CD4-positive, alpha-beta memory T cell (primary cell): ENCODE data around the gene CIDEB. TPM values are rescaled to one million over a fixed set of nuclear protein-coding genes. Genes with fewer than 3 reads are reported as not detected.

ENCODE experiments used
- CTCF ChIA-PET: fragments of 350-600 bp; sonication (Branson Sonifier 250); formaldehyde crosslinking; loops from one replicate; lab custom pipeline; 2021; ENCODE audit warnings: inconsistent platforms; ENCODE audit not compliant: partially characterized antibody; lab: Charles Lee
- POLR2A ChIA-PET: fragments of 350-600 bp; sonication (Branson Sonifier 250); formaldehyde crosslinking; loops from one replicate; lab custom pipeline; 2021; ENCODE audit not compliant: partially characterized antibody; lab: Charles Lee
- DNase-seq, 5 donors: peaks; one replicate each; pipeline versions ENCODE4 v3.0.0 to v3.0.0-alpha.2; 2020 to 2022; ENCODE audit warnings: mixed read lengths in 1 of 5
- H3K27ac ChIP-seq: one replicate; pipeline ENCODE4 v1.7.0; 2013; ENCODE audit warnings: low read depth, low read length
- H3K27me3 ChIP-seq: 2 replicates; pipeline ENCODE4 v1.7.0; 2013; ENCODE audit warnings: mild to moderate bottlenecking, low read length, moderate library complexity; ENCODE audit not compliant: insufficient read depth
- H3K36me3 ChIP-seq: 2 replicates; pipeline ENCODE4 v1.7.0; 2013; ENCODE audit warnings: mild to moderate bottlenecking, low read length, moderate library complexity; ENCODE audit not compliant: insufficient read depth
- H3K4me1 ChIP-seq: 2 replicates; pipeline ENCODE4 v1.7.0; 2013; ENCODE audit warnings: mild to moderate bottlenecking, low read length, moderate library complexity; ENCODE audit not compliant: insufficient read depth
- H3K4me3 ChIP-seq, 2 donors: one replicate each; pipeline ENCODE4 v1.7.0; 2013; ENCODE audit warnings: low read length in 2 of 2, mild to moderate bottlenecking in 1 of 2
- H3K9me3 ChIP-seq, 2 donors: one replicate each; pipeline ENCODE4 v1.7.0; 2013; ENCODE audit warnings: low read length in 2 of 2, control low read depth in 1 of 2; ENCODE audit not compliant: control insufficient read depth in 1 of 2
- H3K27ac Mint-ChIP-seq, 7 donors: one replicate each; pipeline ENCODE4 v1.8.0; 2020 to 2021; ENCODE audit warnings: mixed read lengths in 7 of 7, mild to moderate bottlenecking in 6 of 7, inconsistent platforms in 3 of 7, moderate library complexity in 3 of 7
- H3K27me3 Mint-ChIP-seq, 2 donors: one replicate each; pipeline ENCODE4 v1.8.0; 2020 to 2021; ENCODE audit warnings: mixed read lengths in 2 of 2
- H3K36me3 Mint-ChIP-seq, 2 donors: one replicate each; pipeline ENCODE4 v1.8.0; 2020 to 2021; ENCODE audit warnings: mixed read lengths in 2 of 2, inconsistent platforms in 1 of 2, mild to moderate bottlenecking in 1 of 2
- H3K4me1 Mint-ChIP-seq, 4 donors: one replicate each; pipeline ENCODE4 v1.8.0; 2020 to 2021; ENCODE audit warnings: mixed read lengths in 4 of 4, mild to moderate bottlenecking in 1 of 4
- H3K4me3 Mint-ChIP-seq, 8 donors: one replicate each; pipeline ENCODE4 v1.8.0; 2020 to 2021; ENCODE audit warnings: mixed read lengths in 8 of 8, mild to moderate bottlenecking in 7 of 8, moderate library complexity in 6 of 8, inconsistent platforms in 3 of 8
- H3K9me3 Mint-ChIP-seq, 8 donors: one replicate each; pipeline ENCODE4 v1.8.0; 2020 to 2021; ENCODE audit warnings: mixed read lengths in 8 of 8, mild to moderate bottlenecking in 5 of 8, inconsistent platforms in 3 of 8, moderate library complexity in 1 of 8
- intact Hi-C: fragments of 100-400 bp; cut with micrococcal nuclease; formaldehyde crosslinking; loops from one replicate; pipeline ENCODE4 v1.15.1; 2023
- polyA plus RNA-seq, 2 donors: library from polyadenylated mRNA; unstranded; fragments of 300-500 nt; fragmentation: Illumina TruSeq; gene quantifications; one replicate each; pipeline ENCODE4 v1.2.3, GENCODE V29; 2021
- total RNA-seq, 2 experiments: library from RNA; stranded (reverse); gene quantifications; one replicate each; pipeline ENCODE4 v1.2.3, GENCODE V29; 2021

CIDEB gene
- total and polyA plus RNA-seq, 4 experiments from 2014 or later = 17.2 to 26.0 (median 23.3) TPM

DNA sequence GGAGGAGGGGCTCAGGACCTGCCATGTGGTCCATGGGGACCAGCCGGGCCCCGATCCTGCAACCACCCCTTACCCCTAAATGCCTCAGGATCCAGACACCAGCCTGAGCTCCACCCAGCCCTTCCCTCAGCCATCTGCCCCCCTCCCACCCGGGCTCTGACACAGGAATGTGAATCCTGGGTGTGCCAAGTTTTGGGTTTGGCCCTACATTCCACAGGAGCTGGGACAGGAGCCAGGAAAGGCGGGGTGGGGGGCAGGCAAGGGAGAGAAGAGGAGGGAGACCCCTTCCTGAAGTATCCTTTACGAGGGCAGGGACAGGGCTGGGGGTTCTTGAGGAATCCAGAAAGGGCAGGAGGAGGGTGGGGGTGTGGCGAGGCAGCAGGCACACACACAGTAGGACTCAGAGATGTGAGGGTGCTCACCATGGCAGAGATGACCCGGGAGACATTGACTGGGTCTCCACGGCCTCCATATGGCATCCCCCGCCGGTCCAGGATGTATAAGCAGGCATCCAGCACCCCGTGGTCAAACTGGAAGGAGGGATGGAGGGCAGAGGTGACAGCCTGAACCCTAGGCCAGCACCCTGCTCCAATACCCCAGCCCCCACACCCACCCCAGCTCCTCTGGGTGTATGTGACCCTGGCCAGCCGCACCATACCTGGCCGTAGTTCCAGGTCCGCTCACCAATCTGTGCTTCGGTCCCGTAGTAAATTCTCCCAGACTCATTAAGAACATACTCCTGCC, 48.3 kb downstream of the CIDEB start:
- Histone ChIP-seq H3K27ac (no peak overlapping the region), H3K36me3 (peaks cover 9% of the 10 kb centered on the region), H3K9me3 (no peaks in the 10 kb centered on the region), H3K27me3 (no peaks in the 10 kb centered on the region), H3K4me3 (no peak overlapping the region), H3K4me1 (no peaks in the 10 kb centered on the region)
- no peak for DNase-seq
- intact Hi-C loops = no loop called here
- Mint-ChIP-seq H3K4me3 (no peak overlapping the region), H3K4me1 (no peaks in the 10 kb centered on the region), H3K9me3 (no peaks in the 10 kb centered on the region), H3K36me3 (peaks cover 6 to 33% of the 10 kb centered on the region in 2 donors), H3K27ac (peak overlapping the region in 1 of 7 donors; percentile 52), H3K27me3 (no peaks in the 10 kb centered on the region)
- CTCF ChIA-PET = interaction anchor here (2.4 to 25.6 kb wide), 2 partner anchors 17 to 46 kb away, joined by 10 to 556 read pairs; partner anchors contain the start of genes CIDEB, DHRS1, LTB4R and LTB4R2
- POLR2A ChIA-PET = no interaction called here

DNA sequence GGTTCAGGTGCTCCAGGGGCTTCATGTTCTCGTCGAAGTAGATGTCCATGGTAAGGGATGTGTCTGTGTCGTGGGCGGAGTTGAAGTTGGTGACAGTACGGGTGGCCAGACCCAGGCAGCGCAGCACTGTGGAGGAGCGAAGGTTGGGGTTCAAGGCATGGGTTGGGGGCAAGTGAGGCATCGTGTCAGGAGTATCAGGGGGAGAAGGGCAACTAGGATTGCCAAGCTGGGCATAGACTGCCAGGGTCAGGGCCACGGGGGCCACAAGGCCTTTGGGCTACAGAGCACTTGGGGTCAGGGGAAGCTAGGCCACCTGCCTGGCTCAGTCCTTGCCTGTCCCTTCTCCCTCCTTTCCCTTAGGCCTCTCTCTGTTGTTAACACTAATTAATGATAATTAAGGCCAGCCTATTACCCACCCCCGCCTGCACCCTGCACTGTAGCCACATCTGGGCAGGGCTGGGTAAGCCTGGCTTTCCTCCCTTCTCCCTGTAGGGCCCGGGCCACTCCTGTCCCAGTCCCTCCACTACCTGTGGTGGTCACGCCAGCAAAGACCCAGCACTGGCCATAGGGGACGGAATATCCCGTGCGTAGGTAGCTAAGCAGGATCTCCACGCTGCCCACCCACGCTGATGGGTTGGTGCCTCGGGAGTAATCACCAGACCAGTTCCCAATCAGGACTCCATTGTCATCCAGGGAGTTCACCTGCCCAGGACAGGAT, 49.1 kb downstream of the CIDEB start:
- H3K27ac ChIP-seq = no peak overlapping the region
- Mint-ChIP-seq H3K4me3 (no peak overlapping the region), H3K27me3 (no peaks in the 10 kb centered on the region), H3K4me1 (no peaks in the 10 kb centered on the region), H3K27ac (no peak overlapping the region), H3K9me3 (no peaks in the 10 kb centered on the region), H3K36me3 (peaks cover 13 to 35% of the 10 kb centered on the region in 2 donors)
- H3K36me3 ChIP-seq = peaks cover 12% of the 10 kb centered on the region
- no peaks in the 10 kb centered on the region for H3K9me3 ChIP-seq
- DNase-seq = no peak
- no peaks in the 10 kb centered on the region for H3K4me1 ChIP-seq
- no peak overlapping the region for H3K4me3 ChIP-seq
- intact Hi-C loops = no loop called here
- ChIA-PET POLR2A (interaction anchor here (0.9 kb wide), 1 partner anchor 16 kb away, joined by 4 read pairs; the partner anchor contains the start of gene TINF2), CTCF (interaction anchor here (2.2 to 25.6 kb wide), 3 partner anchors 16 to 74 kb away, joined by 9 to 556 read pairs (median 10); partner anchors contain the start of genes CIDEB, DHRS1, LTB4R and LTB4R2)
- H3K27me3 ChIP-seq = no peaks in the 10 kb centered on the region

DNA sequence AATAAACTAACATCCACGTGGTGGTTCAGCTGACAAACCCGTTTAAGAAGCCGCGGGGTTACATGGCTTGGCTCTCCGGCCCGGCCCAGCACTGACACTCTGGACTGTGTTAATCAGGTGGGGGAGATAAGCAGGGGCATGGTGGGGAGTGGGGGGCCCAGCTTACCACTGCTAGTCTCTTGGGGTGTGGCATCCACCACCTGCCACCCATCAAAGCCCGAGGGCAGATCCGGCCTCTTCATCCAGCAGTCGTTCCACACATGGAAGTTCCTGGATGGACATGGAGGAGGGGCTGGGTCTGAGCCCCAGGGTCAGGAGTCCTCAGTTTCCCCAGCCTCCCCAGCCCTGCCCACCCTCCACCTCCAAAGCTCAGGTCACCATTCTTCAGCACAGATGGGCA, 49.7 kb downstream of the CIDEB start:
- no peak overlapping the region for H3K4me3 Mint-ChIP-seq
- H3K27ac Mint-ChIP-seq = no peak overlapping the region
- peaks cover 14 to 35% of the 10 kb centered on the region in 2 donors for H3K36me3 Mint-ChIP-seq
- Histone ChIP-seq H3K27me3 (no peaks in the 10 kb centered on the region), H3K36me3 (peaks cover 12% of the 10 kb centered on the region), H3K27ac (no peak overlapping the region), H3K4me3 (no peak overlapping the region), H3K9me3 (no peaks in the 10 kb centered on the region), H3K4me1 (no peaks in the 10 kb centered on the region)
- ChIA-PET POLR2A (interaction anchor here (0.8 to 0.9 kb wide), 2 partner anchors 12 to 16 kb away, joined by 3 to 4 read pairs; partner anchors contain the start of gene TINF2), CTCF (interaction anchor here (2.2 to 25.6 kb wide), 3 partner anchors 15 to 75 kb away, joined by 9 to 556 read pairs (median 10); partner anchors contain the start of genes CIDEB, DHRS1, LTB4R and LTB4R2)
- H3K4me1 Mint-ChIP-seq = no peaks in the 10 kb centered on the region
- intact Hi-C loops = no loop called here
- no peaks in the 10 kb centered on the region for H3K27me3 Mint-ChIP-seq
- DNase-seq = no peak
- no peaks in the 10 kb centered on the region for H3K9me3 Mint-ChIP-seq

DNA sequence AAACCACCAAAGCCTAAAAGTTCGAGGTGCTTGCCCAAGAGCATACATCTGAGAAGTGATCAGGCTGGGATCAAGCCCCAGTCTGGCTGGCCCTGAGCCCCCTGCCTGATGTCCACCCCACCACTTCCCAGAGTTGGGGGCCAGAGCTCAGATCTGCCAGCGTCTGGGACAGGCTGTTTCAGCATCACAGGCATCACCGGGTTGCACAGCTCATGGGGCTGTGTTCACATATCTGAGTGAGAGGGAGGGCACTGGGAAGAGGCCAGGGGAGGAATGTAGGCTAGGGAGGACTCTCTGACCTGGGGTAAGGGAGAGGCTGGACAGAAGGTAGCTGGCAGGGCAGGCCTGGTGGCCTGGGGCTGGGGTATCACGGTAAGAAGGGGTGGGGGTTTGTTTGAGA, 50.8 kb downstream of the CIDEB start:
- POLR2A ChIA-PET = no interaction called here

DNA sequence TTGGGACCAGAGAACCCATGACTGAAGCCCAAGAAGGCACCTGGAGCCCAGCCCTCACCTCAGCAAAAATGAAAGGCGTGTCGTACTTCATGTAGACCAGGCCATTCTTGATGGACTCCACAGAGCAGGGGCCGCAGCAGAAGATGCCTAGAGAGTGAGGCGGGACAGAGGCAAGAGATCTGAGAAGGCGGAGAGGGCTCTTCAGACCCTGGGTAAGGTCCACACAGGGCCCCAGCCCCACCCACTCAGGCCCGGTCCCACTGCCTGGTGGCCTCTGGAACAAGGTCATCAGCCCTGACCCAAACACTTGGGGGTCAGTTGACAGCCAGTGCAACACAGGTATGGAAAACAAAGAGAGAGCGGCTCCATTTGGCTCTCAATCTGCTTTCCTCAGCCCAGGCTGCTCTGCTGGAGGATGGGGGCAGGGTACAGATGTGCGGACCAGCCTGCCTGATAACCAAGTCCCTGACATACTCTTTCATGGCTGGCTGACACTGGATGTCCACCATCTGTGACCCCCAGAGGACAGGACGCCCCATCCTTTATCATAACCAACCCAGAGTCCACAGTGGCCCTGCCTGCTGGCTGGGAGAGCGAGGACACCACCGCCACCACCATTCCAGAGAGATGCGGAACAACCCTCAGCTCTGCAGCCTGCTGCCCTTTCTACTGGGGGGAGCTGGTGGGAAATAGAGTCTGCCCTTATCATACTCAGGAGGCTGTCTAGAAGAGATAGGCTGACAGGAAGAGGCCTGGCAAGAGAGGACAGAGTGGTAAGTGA, 51.7 kb downstream of the CIDEB start:
- Histone ChIP-seq H3K36me3 (peaks cover 8% of the 10 kb centered on the region), H3K4me1 (no peaks in the 10 kb centered on the region), H3K27ac (no peak overlapping the region), H3K4me3 (no peak overlapping the region), H3K27me3 (no peaks in the 10 kb centered on the region), H3K9me3 (no peaks in the 10 kb centered on the region)
- Mint-ChIP-seq H3K9me3 (no peaks in the 10 kb centered on the region), H3K27ac (peak overlapping the region in 1 of 7 donors; percentile 80), H3K4me3 (no peak overlapping the region), H3K27me3 (no peaks in the 10 kb centered on the region), H3K36me3 (peaks cover 14 to 37% of the 10 kb centered on the region in 2 donors), H3K4me1 (peaks cover 0 to 4% (median under 1%) of the 10 kb centered on the region in 4 donors)
- no peak for DNase-seq
- POLR2A ChIA-PET = interaction anchor here (0.8 kb wide), 1 partner anchor 14 kb away, joined by 3 read pairs; no protein-coding TSS in a partner anchor
- intact Hi-C loops = no loop called here
- CTCF ChIA-PET = interaction anchor here (1.0 to 25.6 kb wide), 3 partner anchors 49 to 77 kb away, joined by 3 to 556 read pairs (median 9); partner anchors contain the start of genes CIDEB, DHRS1, LTB4R and LTB4R2

More for the DNA sequence above, 50.8 kb downstream of the CIDEB start:
- no peak overlapping the region for H3K27ac ChIP-seq
- no peak overlapping the region for H3K4me3 ChIP-seq
- Mint-ChIP-seq H3K27ac (no peak overlapping the region), H3K36me3 (peaks cover 14 to 32% of the 10 kb centered on the region in 2 donors), H3K4me1 (no peaks in the 10 kb centered on the region), H3K4me3 (no peak overlapping the region), H3K9me3 (no peaks in the 10 kb centered on the region), H3K27me3 (no peaks in the 10 kb centered on the region)
- intact Hi-C loops = no loop called here
- CTCF ChIA-PET = interaction anchor here (0.6 to 25.6 kb wide), 3 partner anchors 48 to 179 kb away, joined by 3 to 556 read pairs (median 9); partner anchors contain the start of genes CIDEB, DHRS1, LTB4R and LTB4R2
- no peak for DNase-seq
- H3K27me3 ChIP-seq = no peaks in the 10 kb centered on the region
- peaks cover 12% of the 10 kb centered on the region for H3K36me3 ChIP-seq
- no peaks in the 10 kb centered on the region for H3K9me3 ChIP-seq
- H3K4me1 ChIP-seq = no peaks in the 10 kb centered on the region

DNA sequence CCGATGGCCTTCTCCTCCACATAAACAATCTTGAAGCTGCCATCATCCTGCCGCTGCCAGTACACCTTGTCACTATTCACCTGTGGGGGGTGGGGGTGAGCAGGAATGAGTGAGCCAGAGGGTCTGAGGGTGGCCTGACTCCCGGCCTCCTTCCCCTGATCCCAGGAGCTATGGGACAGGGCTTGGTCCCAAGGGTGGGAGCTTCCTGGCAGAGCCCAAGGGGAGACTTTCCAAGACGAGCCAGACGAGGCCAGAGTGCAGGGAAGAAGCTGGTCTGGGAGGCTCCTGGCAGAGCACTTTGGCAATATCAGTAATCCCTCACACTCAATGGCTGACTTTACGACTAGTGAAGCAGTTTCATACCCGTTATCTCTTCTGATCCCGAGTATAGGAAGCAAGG, 52.3 kb downstream of the CIDEB start:
- Histone ChIP-seq H3K4me1 (no peaks in the 10 kb centered on the region), H3K4me3 (no peak overlapping the region), H3K9me3 (no peaks in the 10 kb centered on the region), H3K27me3 (no peaks in the 10 kb centered on the region), H3K36me3 (peaks cover 7% of the 10 kb centered on the region), H3K27ac (no peak overlapping the region)
- peaks cover 14 to 36% of the 10 kb centered on the region in 2 donors for H3K36me3 Mint-ChIP-seq
- H3K4me1 Mint-ChIP-seq = peaks cover under 1 to 9% (median 5%) of the 10 kb centered on the region in 4 donors
- no peaks in the 10 kb centered on the region for H3K9me3 Mint-ChIP-seq
- ChIA-PET POLR2A (interaction anchor here (0.8 kb wide), 1 partner anchor 15 kb away, joined by 3 read pairs; no protein-coding TSS in a partner anchor), CTCF (interaction anchor here (1.0 to 25.6 kb wide), 2 partner anchors 50 to 78 kb away, joined by 3 to 556 read pairs; partner anchors contain the start of genes CIDEB, DHRS1, LTB4R and LTB4R2)
- H3K27ac Mint-ChIP-seq = peak overlapping the region in 1 of 7 donors; percentile 29
- intact Hi-C loops = no loop called here
- H3K27me3 Mint-ChIP-seq = no peaks in the 10 kb centered on the region
- no peak for DNase-seq
- H3K4me3 Mint-ChIP-seq = no peak overlapping the region
